AG04449 (cell line): ENCODE measurements around the gene NIPSNAP2.
A peak's percentile ranks its signal among the peaks of the same experiment; 100 is the strongest.

Experiments used
- CTCF ChIA-PET: fragments of 350-600 bp; formaldehyde crosslinking; extraction: SDS; loops from one replicate; lab custom pipeline; 2021; ENCODE audit warnings: antibody characterized with exemption; lab: Yijun Ruan, JAX
- POLR2A ChIA-PET: fragments of 400-600, 350-600 bp; formaldehyde crosslinking; extraction: SDS; loops from one replicate; lab custom pipeline; 2020; ENCODE audit warnings: antibody characterized with exemption, inconsistent platforms; lab: Yijun Ruan, JAX
- DNase-seq: peaks from one replicate; pipeline ENCODE4 v3.0.0-alpha.2; 2010; ENCODE audit warnings: low read depth, low spot score
- H3K4me3 ChIP-seq: 2 replicates; pipeline ENCODE4 v1.5.1; 2011; ENCODE audit warnings: low read depth, mild to moderate bottlenecking, control low read depth, low read length
- CTCF ChIP-seq: IDR thresholded peaks from one replicate; pipeline ENCODE4 v1.5.1; 2011; ENCODE audit warnings: mild to moderate bottlenecking, moderate library complexity, low read length, control low read depth, inconsistent platforms; ENCODE audit not compliant: insufficient read depth; ENCODE audit errors: missing control alignments

Gene NIPSNAP2

GRCh38 chr7:55964261-55965099, at the start of gene NIPSNAP2:
NIPSNAP2 (plus strand) TSS chr7:55964585; CDS start chr7:55964610, 25 bp downstream.
- no peak for DNase-seq
- peak within 1 kb of the TSS; percentile 69 for H3K4me3 ChIP-seq
- peak; percentile 26 for TF ChIP-seq CTCF
- ChIA-PET POLR2A (interaction anchor here (0.6 to 0.9 kb wide), 3 partner anchors 8 to 100 kb away, joined by 3 to 6 read pairs (median 5); no protein-coding TSS in a partner anchor), CTCF (interaction anchor here (0.6 to 5.3 kb wide), 36 partner anchors 9 to 692 kb away, joined by 3 to 56 read pairs (median 4); partner anchors contain the start of genes PHKG1 and SUMF2)

- no peak for TF ChIP-seq CTCF
- no peak for DNase-seq
- ChIA-PET POLR2A (no interaction called here), CTCF (interaction anchor here (1.8 kb wide), 1 partner anchor 47 kb away, joined by 5 read pairs; the partner anchor contains the start of gene NIPSNAP2)
- no peak overlapping the region for H3K4me3 ChIP-seq
Measured at GRCh38 chr7:55917771-55918170, 46.6 kb upstream of the NIPSNAP2 start.

- H3K4me3 ChIP-seq, result no peak overlapping the region
- CTCF ChIA-PET, result no interaction called here
- POLR2A ChIA-PET, result no interaction called here
- DNase-seq, result no peak
- no peak for TF ChIP-seq CTCF
Measured at GRCh38 chr7:55928006-55928767, 36.2 kb upstream of the NIPSNAP2 start.

- DNase-seq, result no peak
- ChIA-PET POLR2A (no interaction called here), CTCF (no interaction called here)
- TF ChIP-seq CTCF, result no peak
- H3K4me3 ChIP-seq, result no peak overlapping the region
Measured at GRCh38 chr7:55931421-55932151, 32.8 kb upstream of the NIPSNAP2 start.

GRCh38 chr7:55939514-55940123, 24.8 kb upstream of the NIPSNAP2 start:
- no peak for DNase-seq
- ChIA-PET POLR2A (no interaction called here), CTCF (no interaction called here)
- no peak for TF ChIP-seq CTCF
- H3K4me3 ChIP-seq, result no peak overlapping the region
